ENCODE results near the gene IFNGR2. TPM values are rescaled to one million over a fixed set of nuclear protein-coding genes. Genes with fewer than 3 reads are reported as not detected.

IFNGR2 gene
- total RNA-seq, 1 experiment from 2014 or later = 44.1 TPM

- H4K91ac ChIP-seq (ENCODE audit: insufficient read length, low read depth, low read length) = no peak overlapping the region
- no peak overlapping the region for H4K8ac ChIP-seq (replicated peaks; ENCODE audit: insufficient read length, low read depth, low read length)
- H4K5ac ChIP-seq (ENCODE audit: insufficient read length, low read depth, low read length) = no peak overlapping the region
- H3K23me2 ChIP-seq (ENCODE audit: insufficient read length, low read depth, low read length, poor library complexity, severe bottlenecking) = peaks cover 12% of the 10 kb centered on the region
- no peaks in the 10 kb centered on the region for H4K20me1 ChIP-seq (ENCODE audit: control insufficient read depth, insufficient read depth, insufficient read length)
- H2AK5ac ChIP-seq (ENCODE audit: insufficient read length, low read length) = no peak overlapping the region
- Mint-ChIP-seq H3K27ac (peak overlapping the region in 2 of 3 experiments; percentile 76 to 91; a peak in 4 of 7 replicates), H3K4me1 (peaks cover 11 to 15% of the 10 kb centered on the region in 2 experiments), H3K27me3 (ENCODE audit: low read depth) (peaks cover 4% of the 10 kb centered on the region; the same call in 1 of the 2 replicates), H3K4me3 (peak overlapping the region; percentile 90 to 94), H3K36me3 (ENCODE audit: insufficient read depth in 1 of 3, low read depth in 3 of 3) (peaks cover 0 to 15% (median 8%) of the 10 kb centered on the region in 3 experiments; a peak in 5 of 7 replicates), H3K9me3 (no peaks in the 10 kb centered on the region; a peak in 1 of 5 replicates)
- TF ChIP-seq CTCF (conservative IDR thresholded peaks at IDR 0.05) = no peak
- peak overlapping the region; percentile 70 for H3K18ac ChIP-seq (ENCODE audit: insufficient read length, low read depth, low read length)
- peak; percentile 49 for DNase-seq
- H3K23ac ChIP-seq (ENCODE audit: insufficient read length, low read depth, low read length) = no peak overlapping the region
- peak overlapping the region; percentile 56 for H3K9ac ChIP-seq (ENCODE audit: extremely low read depth, insufficient read length, low read length)
- no peaks in the 10 kb centered on the region for H3K9me3 ChIP-seq (ENCODE audit: control insufficient read depth, low read depth, low read length)
- H3K4me2 ChIP-seq (ENCODE audit: insufficient read depth, insufficient read length, low read length) = peak overlapping the region; percentile 63
- H3K27ac ChIP-seq (ENCODE audit: insufficient read length, low read depth, low read length) = no peak overlapping the region
- no peak overlapping the region for H2BK12ac ChIP-seq (ENCODE audit: insufficient read length, low read depth, low read length)
- no peak overlapping the region for H2BK5ac ChIP-seq (ENCODE audit: insufficient read length, low read length)
- no peak overlapping the region for H3K56ac ChIP-seq (ENCODE audit: insufficient read length, low read depth, low read length)
- H3K4me1 ChIP-seq (ENCODE audit: insufficient read depth, low read length) = peaks cover 4% of the 10 kb centered on the region; the same call in 1 of the 2 replicates
- H3K27me3 ChIP-seq (ENCODE audit: insufficient read depth, low read length) = no peaks in the 10 kb centered on the region
- no peaks in the 10 kb centered on the region for H3K79me1 ChIP-seq (ENCODE audit: insufficient read depth, low read depth, low read length, poor library complexity, severe bottlenecking)
- H3K14ac ChIP-seq (ENCODE audit: insufficient read depth, low read length) = peak overlapping the region; percentile 69
- H2BK120ac ChIP-seq (ENCODE audit: low read depth, low read length, poor library complexity, severe bottlenecking) = no peak overlapping the region
- H3K79me2 ChIP-seq (ENCODE audit: insufficient read depth, low read length) = peaks cover 5% of the 10 kb centered on the region; the same call in 1 of the 2 replicates
- WGBS (ENCODE audit: extremely low coverage, insufficient read length, low lambda C conversion rate) = no CpG with 5 or more reads among the region's 47 CpGs
- no peak overlapping the region for H2AFZ ChIP-seq (ENCODE audit: low read length)
- no peak overlapping the region for H3K4ac ChIP-seq (ENCODE audit: low read depth, low read length)
- no peak overlapping the region for H2BK15ac ChIP-seq (ENCODE audit: low read depth, low read length)
- H2BK20ac ChIP-seq (ENCODE audit: low read depth, low read length, poor library complexity, severe bottlenecking) = no peak overlapping the region
- no peak overlapping the region for H3T11ph ChIP-seq (ENCODE audit: low read length)
Measured at GRCh38 chr21:33403786-33404585, 773 bp downstream of the IFNGR2 start.
